NB4 (cell line): Measurements from ENCODE around the gene MORC1.

Experiments
- CTCF ChIP-seq: IDR thresholded peaks from one replicate; pipeline ENCODE4 v1.5.1; 2012; ENCODE audit warnings: low read depth, low read length
- POLR2A ChIP-seq: IDR thresholded peaks from 2 replicates; pipeline ENCODE4 v1.6.1; 2011; ENCODE audit warnings: mild to moderate bottlenecking; ENCODE audit not compliant: insufficient read length; ENCODE audit errors: extremely low read depth

- TF ChIP-seq CTCF (no peak), POLR2A (no peak)
These were observed 177.2 kb downstream of the MORC1 start for GRCh38 chr3:108940568-108941263.
